ENCODE results near the gene TTLL12. TPM values are rescaled to one million over a fixed set of nuclear protein-coding genes. Genes with fewer than 3 reads are reported as not detected.

The TTLL12 gene
- total and polyA plus RNA-seq, 2 of the 8 experiments (the other 6 are each of a cell fraction or from before 2014, with no cell fraction given), result 101 to 124 TPM

DNA sequence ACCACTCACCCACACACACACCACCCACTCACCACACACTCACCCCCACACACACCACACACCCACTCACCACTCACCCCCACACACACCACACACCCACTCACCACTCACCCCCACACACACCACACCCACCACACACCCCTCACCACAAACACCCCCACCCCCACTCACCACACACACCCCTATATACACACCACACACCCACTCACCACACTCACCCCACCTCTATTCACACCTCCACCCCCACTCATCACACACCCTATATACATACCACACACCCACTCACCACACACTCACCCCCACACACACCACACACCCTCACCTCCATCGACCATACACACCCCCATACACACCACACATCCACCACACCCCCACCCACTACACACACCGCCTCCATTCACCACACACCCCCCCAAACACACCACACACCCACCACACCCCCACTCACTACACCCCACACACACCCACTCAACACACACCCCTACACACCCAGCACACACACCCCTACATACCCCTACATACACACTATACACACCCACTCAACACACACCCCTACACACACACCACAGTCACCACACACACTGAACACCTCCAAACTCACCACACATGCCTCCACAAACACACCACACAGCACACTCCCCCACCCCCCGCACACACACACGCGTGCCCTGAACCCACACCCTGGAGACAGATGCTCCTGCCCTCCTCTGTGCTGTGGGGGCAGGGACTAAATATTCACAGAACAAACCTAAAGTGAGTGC lies 19.0 kb upstream of the TTLL12 start (continued):
- TF ChIP-seq, protein P1, sequence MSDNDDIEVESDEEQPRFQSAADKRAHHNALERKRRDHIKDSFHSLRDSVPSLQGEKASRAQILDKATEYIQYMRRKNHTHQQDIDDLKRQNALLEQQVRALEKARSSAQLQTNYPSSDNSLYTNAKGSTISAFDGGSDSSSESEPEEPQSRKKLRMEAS (IDR thresholded peaks at IDR 0.05), result no peak
- TF ChIP-seq SAP30 (IDR thresholded peaks at IDR 0.05; ENCODE audit: insufficient read depth, insufficient replicate concordance, low read length), result no peak
- no peak for TF ChIP-seq CEBPB (IDR thresholded peaks at IDR 0.05; ENCODE audit: low read depth, low read length)
- TF ChIP-seq HDAC6 (IDR thresholded peaks at IDR 0.05; ENCODE audit: low read depth, low read length), result no peak
- TF ChIP-seq CREB1 (IDR thresholded peaks at IDR 0.05), result no peak
